GM10248 (cell line): ENCODE data around the gene ZBTB46.

Source experiments
- CTCF ChIA-PET: fragments of 300-600 bp; sonication (Branson Sonifier 250); formaldehyde crosslinking; extraction: SDS; loops from one replicate; lab custom pipeline; 2021; ENCODE audit warnings: antibody characterized with exemption; lab: Yijun Ruan, JAX
- POLR2A ChIA-PET: fragments of 350-650 bp; sonication (Branson Sonifier 250); formaldehyde crosslinking; extraction: SDS; loops from one replicate; lab custom pipeline; 2020; ENCODE audit warnings: antibody characterized with exemption; lab: Yijun Ruan, JAX
- DNase-seq: peaks from one replicate; pipeline ENCODE4 v3.0.0; 2012; ENCODE audit errors: extremely low spot score
- TF ChIP-seq, protein P1 (sequence below): IDR thresholded peaks from 2 replicates; pipeline ENCODE4 v1.5.1; 2012; ENCODE audit warnings: mild to moderate bottlenecking, low read depth; ENCODE audit errors: extremely low read depth, missing control alignments, control extremely low read depth

ZBTB46 gene

DNA sequence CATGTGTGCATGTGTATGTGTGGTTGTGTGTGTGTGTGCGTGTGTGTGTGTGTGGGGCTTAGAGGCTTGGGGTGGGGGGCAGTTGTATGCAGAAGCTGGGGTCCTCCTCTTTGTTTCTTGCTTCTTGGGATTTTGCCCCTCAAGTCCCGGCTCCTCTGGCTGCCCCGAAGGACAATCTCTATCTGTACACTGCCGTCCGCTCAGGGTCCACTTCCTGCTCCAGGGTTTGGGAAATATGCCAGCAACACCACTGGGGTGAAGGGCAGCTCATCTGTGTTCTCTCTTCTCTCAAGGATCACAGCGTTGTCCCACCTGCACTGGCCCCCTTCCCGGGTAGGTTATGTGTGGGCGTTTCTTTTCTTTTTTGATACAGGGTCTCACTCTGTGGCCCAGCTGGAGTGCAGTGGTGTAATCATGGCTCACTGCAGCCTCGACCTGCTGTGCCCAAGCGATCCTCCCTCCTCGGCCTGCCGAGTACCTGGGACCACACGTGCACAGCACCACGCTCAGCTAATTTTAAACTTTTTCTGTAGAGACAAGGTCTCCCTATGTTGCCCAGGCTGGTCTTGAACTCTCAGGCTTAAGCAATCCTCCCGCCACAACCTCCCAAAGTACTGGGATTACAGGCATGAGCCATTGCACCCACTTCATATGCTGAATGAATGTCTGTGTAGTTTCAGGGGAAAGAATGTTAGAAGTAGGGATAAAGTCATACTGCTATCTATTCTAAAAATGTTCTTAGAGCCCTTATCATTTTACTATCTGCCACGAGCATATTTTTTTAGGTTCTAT, 65.8 kb downstream of the ZBTB46 start:
- DNase-seq: no peak
- CTCF ChIA-PET: interaction anchor here (0.7 to 1.6 kb wide), 2 partner anchors 10 to 21 kb away, joined by 3 to 5 read pairs; no protein-coding TSS in a partner anchor
- TF ChIP-seq, protein P1, sequence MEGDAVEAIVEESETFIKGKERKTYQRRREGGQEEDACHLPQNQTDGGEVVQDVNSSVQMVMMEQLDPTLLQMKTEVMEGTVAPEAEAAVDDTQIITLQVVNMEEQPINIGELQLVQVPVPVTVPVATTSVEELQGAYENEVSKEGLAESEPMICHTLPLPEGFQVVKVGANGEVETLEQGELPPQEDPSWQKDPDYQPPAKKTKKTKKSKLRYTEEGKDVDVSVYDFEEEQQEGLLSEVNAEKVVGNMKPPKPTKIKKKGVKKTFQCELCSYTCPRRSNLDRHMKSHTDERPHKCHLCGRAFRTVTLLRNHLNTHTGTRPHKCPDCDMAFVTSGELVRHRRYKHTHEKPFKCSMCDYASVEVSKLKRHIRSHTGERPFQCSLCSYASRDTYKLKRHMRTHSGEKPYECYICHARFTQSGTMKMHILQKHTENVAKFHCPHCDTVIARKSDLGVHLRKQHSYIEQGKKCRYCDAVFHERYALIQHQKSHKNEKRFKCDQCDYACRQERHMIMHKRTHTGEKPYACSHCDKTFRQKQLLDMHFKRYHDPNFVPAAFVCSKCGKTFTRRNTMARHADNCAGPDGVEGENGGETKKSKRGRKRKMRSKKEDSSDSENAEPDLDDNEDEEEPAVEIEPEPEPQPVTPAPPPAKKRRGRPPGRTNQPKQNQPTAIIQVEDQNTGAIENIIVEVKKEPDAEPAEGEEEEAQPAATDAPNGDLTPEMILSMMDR: no peak
- POLR2A ChIA-PET: no interaction called here

DNA sequence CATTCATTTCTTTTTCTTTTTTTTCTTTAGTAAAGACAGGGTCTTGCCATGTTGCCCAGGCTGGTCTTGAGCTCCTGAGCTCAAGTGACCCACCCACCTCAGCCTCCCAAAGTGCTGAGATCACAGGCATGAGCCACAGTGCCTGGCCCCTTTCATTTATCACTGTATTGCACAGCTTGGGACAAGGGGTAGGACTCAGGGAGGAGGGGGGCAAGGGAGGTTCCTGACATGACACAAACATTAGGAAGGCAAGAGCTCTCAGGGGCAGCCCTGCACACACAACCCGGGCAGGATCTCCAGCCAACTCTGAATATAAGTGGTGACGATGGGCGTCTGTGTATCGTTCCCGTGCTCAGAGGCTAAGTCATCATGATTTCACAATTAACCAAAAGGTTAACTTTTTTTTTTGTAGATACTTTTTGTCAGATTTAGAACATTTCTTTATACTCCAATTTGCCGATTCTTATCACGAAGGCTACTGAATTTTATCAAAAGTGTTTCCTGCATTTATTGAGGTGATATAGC, 71.6 kb downstream of the ZBTB46 start:
- TF ChIP-seq, protein P1: no peak
- POLR2A ChIA-PET: no interaction called here
- no peak for DNase-seq
- CTCF ChIA-PET: interaction anchor here (1.0 to 2.3 kb wide), 3 partner anchors 10 to 27 kb away, joined by 3 to 8 read pairs (median 4); no protein-coding TSS in a partner anchor

DNA sequence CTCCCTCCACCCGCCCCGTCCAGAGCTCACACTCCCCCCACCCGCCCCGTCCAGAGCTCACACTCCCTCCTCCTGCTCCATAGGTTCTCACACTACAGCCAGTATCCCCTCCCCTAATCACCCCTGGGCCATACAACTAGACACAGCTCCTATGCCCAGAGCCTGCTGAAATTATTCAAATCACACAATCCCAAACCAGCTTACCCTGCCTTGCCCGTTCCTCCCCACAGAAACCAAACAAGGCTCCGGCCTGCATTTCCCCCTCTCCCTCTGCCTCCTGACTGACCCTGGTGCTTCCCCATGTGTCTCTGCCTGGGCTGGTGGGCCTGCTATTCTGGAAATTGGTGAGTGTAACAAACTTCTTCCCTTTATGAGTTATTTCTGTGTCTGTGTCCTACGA, 72.9 kb downstream of the ZBTB46 start:
- POLR2A ChIA-PET: no interaction called here
- DNase-seq: no peak

DNA sequence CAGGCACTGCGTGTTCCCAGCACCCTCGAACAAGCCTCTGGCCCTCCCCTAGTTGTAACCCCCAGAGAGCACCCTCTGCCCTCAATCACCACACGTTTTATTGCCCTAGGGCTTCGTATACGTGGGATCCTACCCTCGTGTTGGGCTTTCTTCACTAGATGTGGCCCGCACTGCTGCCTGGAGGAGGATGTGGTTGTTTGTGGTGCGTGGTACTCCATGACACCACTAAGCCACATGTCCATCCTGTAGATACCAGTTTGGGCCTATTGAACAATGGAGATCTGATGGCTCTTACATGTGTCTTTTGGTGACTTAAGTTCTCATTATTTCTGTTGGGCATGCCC, 74.4 kb downstream of the ZBTB46 start:
- ChIA-PET CTCF (no interaction called here), POLR2A (no interaction called here)
- TF ChIP-seq, protein P1: no peak
- DNase-seq: no peak

More for the DNA sequence above, 72.9 kb downstream of the ZBTB46 start:
- CTCF ChIA-PET: no interaction called here
- TF ChIP-seq, protein P1: no peak

DNA sequence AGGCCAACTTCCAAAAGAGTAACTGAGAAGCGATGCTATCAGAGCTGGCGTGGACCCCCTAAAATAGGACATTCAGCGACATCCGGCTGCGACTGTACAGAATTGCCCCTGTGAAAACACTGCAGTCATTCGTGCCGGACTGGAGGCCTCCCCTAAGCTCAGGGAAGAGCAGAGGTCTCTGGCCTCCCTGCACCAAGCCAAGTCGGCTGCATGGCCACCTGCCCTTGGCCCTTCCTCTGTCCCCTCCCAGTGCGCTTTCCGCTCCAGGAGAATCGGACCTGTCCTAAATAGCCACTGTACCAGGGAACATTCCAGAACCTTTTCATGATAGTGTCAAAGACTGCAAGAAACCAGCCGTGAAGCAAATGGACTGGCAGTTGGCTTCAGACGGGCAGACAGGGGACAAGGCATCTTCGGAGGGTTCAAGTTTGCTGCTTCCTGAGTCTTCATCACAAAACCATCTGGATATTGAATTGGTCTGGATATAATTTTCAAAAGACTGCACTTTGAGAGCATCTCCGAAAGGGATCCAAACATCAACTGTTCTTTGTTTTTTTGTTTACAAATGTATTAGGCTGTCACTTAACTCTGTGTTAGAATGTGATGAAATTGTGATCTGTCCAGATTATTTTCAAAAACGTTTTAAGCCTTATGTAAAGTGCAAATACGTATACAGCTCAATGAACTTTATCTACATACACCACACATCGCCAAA, 75.0 kb downstream of the ZBTB46 start:
- ChIA-PET POLR2A (no interaction called here), CTCF (no interaction called here)
- no peak for DNase-seq
- TF ChIP-seq, protein P1: no peak

DNA sequence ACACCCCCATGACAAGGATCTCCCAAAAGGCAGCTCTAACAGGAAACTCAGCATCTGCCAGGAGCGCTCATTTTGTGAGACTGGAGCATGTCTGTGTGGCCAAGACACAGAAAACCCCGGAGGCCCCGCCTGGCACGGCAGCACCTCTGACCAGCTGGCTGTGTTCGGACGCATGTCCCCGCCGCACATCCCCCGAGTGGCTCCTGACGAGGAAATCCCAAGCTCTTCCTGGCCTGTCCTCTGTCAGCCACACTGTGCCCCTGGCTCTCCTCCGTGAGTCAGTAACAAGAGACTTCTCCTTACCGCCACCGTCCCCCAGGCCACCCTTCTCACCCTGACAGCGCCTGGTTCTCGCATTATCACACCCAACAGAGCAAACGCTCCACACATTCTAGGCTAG, 77.1 kb downstream of the ZBTB46 start:
- ChIA-PET CTCF (no interaction called here), POLR2A (no interaction called here)
- TF ChIP-seq, protein P1: no peak
- no peak for DNase-seq
